Measurements from ENCODE around the gene SANBR. TPM values are rescaled to one million over a fixed set of nuclear protein-coding genes. Genes with fewer than 3 reads are reported as not detected.
"Not testable (repeated sequence)": the region's sequence is repeated elsewhere in the genome, so short reads cannot be mapped to it uniquely, and the experiment has no call there.

The SANBR gene
- total RNA-seq, 1 donor = 16.0 TPM

GRCh38 chr2:61018798-61019197 is 46.9 kb upstream of the SANBR start:
- H3K4me3 ChIP-seq (ENCODE audit: low read depth, low read length) = peak overlapping the region; percentile 84
- TF ChIP-seq CTCF (IDR thresholded peaks at IDR 0.05; ENCODE audit: insufficient read depth, low read depth, low read length) = no peak
- no peak for DNase-seq (ENCODE audit: low read depth)

- no peak for DNase-seq (ENCODE audit: low read depth)
- no peak for TF ChIP-seq CTCF (IDR thresholded peaks at IDR 0.05; ENCODE audit: insufficient read depth, low read depth, low read length)
- no peak overlapping the region for H3K4me3 ChIP-seq (ENCODE audit: low read depth, low read length)
These were observed 44.4 kb upstream of the SANBR start for GRCh38 chr2:61021228-61021660.

- no peak for TF ChIP-seq CTCF (IDR thresholded peaks at IDR 0.05; ENCODE audit: insufficient read depth, low read depth, low read length)
- DNase-seq (ENCODE audit: low read depth) = no peak
- H3K4me3 ChIP-seq (ENCODE audit: low read depth, low read length) = no peak overlapping the region
These were observed 42.0 kb upstream of the SANBR start for GRCh38 chr2:61023670-61024069.

- TF ChIP-seq CTCF (IDR thresholded peaks at IDR 0.05; ENCODE audit: insufficient read depth, low read depth, low read length) = no peak
- no peak overlapping the region for H3K4me3 ChIP-seq (ENCODE audit: low read depth, low read length)
- DNase-seq (ENCODE audit: low read depth) = no peak
These were observed 36.1 kb upstream of the SANBR start for GRCh38 chr2:61029533-61029932.

- not testable (repeated sequence) for DNase-seq (ENCODE audit: low read depth); H3K4me3 ChIP-seq (ENCODE audit: low read depth, low read length)
These were observed 31.1 kb upstream of the SANBR start for GRCh38 chr2:61034592-61034991.

- DNase-seq (ENCODE audit: low read depth) = not testable (repeated sequence)
These were observed 29.0 kb upstream of the SANBR start for GRCh38 chr2:61036643-61037042.

GRCh38 chr2:61042807-61043206 is 22.9 kb upstream of the SANBR start:
- TF ChIP-seq CTCF (IDR thresholded peaks at IDR 0.05; ENCODE audit: insufficient read depth, low read depth, low read length) = no peak
- no peak overlapping the region for H3K4me3 ChIP-seq (ENCODE audit: low read depth, low read length)
- DNase-seq (ENCODE audit: low read depth) = no peak

More at GRCh38 chr2:61036643-61037042, 29.0 kb upstream of the SANBR start:
- not testable (repeated sequence) for H3K4me3 ChIP-seq (ENCODE audit: low read depth, low read length)

GRCh38 chr2:61044636-61045035 is 21.0 kb upstream of the SANBR start:
- no peak for DNase-seq (ENCODE audit: low read depth)
- TF ChIP-seq CTCF (IDR thresholded peaks at IDR 0.05; ENCODE audit: insufficient read depth, low read depth, low read length) = no peak
- H3K4me3 ChIP-seq (ENCODE audit: low read depth, low read length) = no peak overlapping the region

Data from fibroblast of villous mesenchyme (primary cell).